Panc1 (cell line): ENCODE measurements around the gene SYP. TPM values are rescaled to one million over a fixed set of nuclear protein-coding genes. Genes with fewer than 3 reads are reported as not detected.

Experiments
- ATAC-seq: fragments of 200-7000 bp; cut with Tn5 transposase; 2 replicates; pipeline ENCODE4 v1.9.1; 2020; ENCODE audit warnings: mild to moderate bottlenecking, moderate library complexity
- BruUV-seq: library from RNA; stranded (reverse); fragments of 400-500 nt; replicated peaks from 2 replicates; lab custom pipeline; 2021; lab: Mats Ljungman, UMichigan
- CTCF ChIA-PET: fragments of 300-600 bp; sonication (Branson Sonifier 250); formaldehyde crosslinking; loops from one replicate; lab custom pipeline; 2022; ENCODE audit warnings: antibody characterized with exemption; lab: Charles Lee
- POLR2A ChIA-PET: fragments of 300-600 bp; sonication (Branson Sonifier 250); formaldehyde crosslinking; loops from one replicate; lab custom pipeline; 2022; ENCODE audit warnings: antibody characterized with exemption; lab: Charles Lee
- DNase-seq: peaks from one replicate; pipeline ENCODE4 v3.0.0-alpha.2; 2010; ENCODE audit warnings: low read depth, low spot score
- H3K27ac ChIP-seq: 2 replicates; pipeline ENCODE4 v1.5.1; 2011; ENCODE audit warnings: mild to moderate bottlenecking, low read length, inconsistent platforms
- H3K27me3 ChIP-seq: fragments of 200-500 bp; sonication (Bioruptor generic); 2 replicates; pipeline ENCODE4 v1.6.0; 2014; ENCODE audit warnings: low read length, inconsistent platforms; ENCODE audit not compliant: control insufficient read depth, insufficient read depth
- H3K36me3 ChIP-seq: fragments of 200-500 bp; sonication (Bioruptor generic); 2 replicates; pipeline ENCODE4 v1.5.1; 2014; ENCODE audit warnings: inconsistent platforms, mild to moderate bottlenecking, low read length, moderate library complexity; ENCODE audit not compliant: control insufficient read depth, insufficient read depth
- H3K4me1 ChIP-seq: 2 replicates; pipeline ENCODE4 v1.5.1; 2011; ENCODE audit warnings: inconsistent platforms, mild to moderate bottlenecking, low read length, moderate library complexity; ENCODE audit not compliant: control insufficient read depth, insufficient read depth
- H3K4me3 ChIP-seq, 2 experiments: 2 replicates each; pipeline ENCODE4 v1.5.1; 2011 to 2012; ENCODE audit warnings: low read depth in 2 of 2, low read length in 2 of 2, mild to moderate bottlenecking in 2 of 2, inconsistent platforms in 1 of 2, moderate library complexity in 1 of 2
- H3K9me3 ChIP-seq: fragments of 200-500 bp; sonication (Bioruptor generic); 2 replicates; pipeline ENCODE4 v1.5.1; 2014; ENCODE audit warnings: low read depth, mild to moderate bottlenecking, inconsistent platforms, low read length, moderate library complexity; ENCODE audit not compliant: control insufficient read depth, insufficient read depth
- CTCF ChIP-seq: fragments of 450-650 bp; IDR thresholded peaks from 2 replicates; pipeline ENCODE4 v1.5.1; 2017; ENCODE audit warnings: mild to moderate bottlenecking
- POLR2AphosphoS5 ChIP-seq: IDR thresholded peaks from 2 replicates; pipeline ENCODE4 v1.6.1; 2012; ENCODE audit warnings: mild to moderate bottlenecking, low read depth, low read length, moderate library complexity
- SIN3A ChIP-seq: IDR thresholded peaks from 2 replicates; pipeline ENCODE4 v1.6.1; 2012; ENCODE audit warnings: low read depth, mild to moderate bottlenecking, low read length, moderate library complexity, borderline replicate concordance; ENCODE audit not compliant: insufficient read depth
- TCF7L2 ChIP-seq: IDR thresholded peaks from 2 replicates; pipeline ENCODE4 v1.6.1; 2011; ENCODE audit warnings: mild to moderate bottlenecking, low read depth, low read length, inconsistent platforms
- in situ Hi-C: cut with HindIII; loops from 2 replicates; pipeline ENCODE4 v1.10.0; 2016; ENCODE audit warnings: low sequenced_read_pairs, low pct_unique_long_range_greater_than_20kb
- intact Hi-C: fragments of 100-400 bp; cut with micrococcal nuclease; formaldehyde crosslinking; loops from one replicate; pipeline ENCODE4 v1.10.0; 2022; ENCODE audit not compliant: unreplicated experiment
- total RNA-seq: library from RNA; stranded (reverse); gene quantifications from one replicate; pipeline ENCODE4 v1.2.1, GENCODE V29; 2021; ENCODE audit not compliant: unreplicated experiment
- TF ChIP-seq, protein P1 (sequence below), 2 experiments: IDR thresholded peaks; 2 replicates each; pipeline ENCODE4 v1.6.1; 2011 to 2012; ENCODE audit warnings: low read depth in 2 of 2, control low read depth in 1 of 2, low read length in 1 of 2, mild to moderate bottlenecking in 1 of 2, moderate library complexity in 1 of 2; ENCODE audit not compliant: insufficient read depth in 1 of 2

Gene SYP
- total RNA-seq, 1 experiment from 2014 or later = 12.4 TPM

GRCh38 chrX:49228185-49228584, 28.2 kb upstream of the SYP start:
- Histone ChIP-seq H3K27me3 (no peaks in the 10 kb centered on the region), H3K9me3 (no peaks in the 10 kb centered on the region), H3K4me1 (no peaks in the 10 kb centered on the region), H3K4me3 (no peak overlapping the region), H3K36me3 (no peaks in the 10 kb centered on the region), H3K27ac (no peak overlapping the region)
- ATAC-seq (no peak), DNase-seq (no peak)
- TF ChIP-seq SIN3A = no peak
- no peak for TF ChIP-seq CTCF
- no peak for TF ChIP-seq POLR2AphosphoS5
- in situ Hi-C loops (no loop called here), intact Hi-C loops (no loop called here)
- CTCF ChIA-PET = no interaction called here
- no TSS peak for BruUV-seq
- POLR2A ChIA-PET = no interaction called here

DNA sequence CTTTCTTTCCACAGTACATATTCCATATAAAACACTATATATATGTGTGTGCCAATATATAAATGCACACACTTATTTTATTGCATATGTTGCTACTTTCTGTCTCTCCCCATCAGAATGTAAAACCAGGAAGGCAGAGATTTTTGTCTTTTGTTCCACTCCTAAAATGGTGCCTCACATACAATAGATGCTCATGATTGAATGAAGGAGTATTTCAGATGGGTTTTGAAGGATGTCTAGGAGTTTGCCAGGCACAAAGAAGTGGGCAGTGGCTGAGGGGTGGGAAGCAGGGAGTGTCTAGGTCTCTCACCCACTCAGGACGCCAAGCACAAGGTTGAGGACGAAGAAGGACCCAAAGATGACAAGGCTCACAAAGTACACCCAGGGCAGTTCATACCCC, 27.7 kb upstream of the SYP start:
- ATAC-seq (no peak), DNase-seq (no peak)
- Histone ChIP-seq H3K27ac (no peak overlapping the region), H3K4me1 (no peaks in the 10 kb centered on the region), H3K27me3 (no peaks in the 10 kb centered on the region), H3K4me3 (no peak overlapping the region), H3K9me3 (no peaks in the 10 kb centered on the region), H3K36me3 (no peaks in the 10 kb centered on the region)
- no peak for TF ChIP-seq CTCF
- no TSS peak for BruUV-seq
- in situ Hi-C loops (no loop called here), intact Hi-C loops (no loop called here)
- CTCF ChIA-PET = no interaction called here
- POLR2A ChIA-PET = no interaction called here

DNA sequence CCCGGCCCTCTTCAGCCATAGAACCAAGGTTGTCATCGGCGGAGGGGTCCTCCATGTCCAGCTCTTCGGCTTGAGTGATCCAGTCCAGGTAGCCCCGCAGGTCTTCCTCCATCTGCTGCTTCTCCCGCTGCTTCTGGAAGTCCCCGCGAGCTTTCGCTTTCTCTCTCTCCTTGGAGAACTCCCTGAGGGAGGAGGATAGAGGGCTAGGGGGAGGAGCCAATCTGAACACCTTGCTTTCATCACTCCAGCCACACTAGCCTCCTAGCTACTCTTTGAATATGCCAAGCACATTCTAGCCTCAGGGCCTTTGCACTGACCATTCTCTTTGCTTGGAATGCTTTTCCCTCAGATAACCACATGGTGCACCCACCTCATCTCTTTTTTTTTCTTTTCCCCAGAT, 27.0 kb upstream of the SYP start:
- Histone ChIP-seq H3K9me3 (no peaks in the 10 kb centered on the region), H3K27ac (no peak overlapping the region), H3K36me3 (no peaks in the 10 kb centered on the region), H3K27me3 (no peaks in the 10 kb centered on the region), H3K4me1 (no peaks in the 10 kb centered on the region), H3K4me3 (no peak overlapping the region)
- POLR2A ChIA-PET = no interaction called here
- intact Hi-C loops (no loop called here), in situ Hi-C loops (no loop called here)
- TF ChIP-seq CTCF (no peak), SIN3A (no peak), POLR2AphosphoS5 (no peak), TCF7L2 (no peak)
- TF ChIP-seq, protein P1, sequence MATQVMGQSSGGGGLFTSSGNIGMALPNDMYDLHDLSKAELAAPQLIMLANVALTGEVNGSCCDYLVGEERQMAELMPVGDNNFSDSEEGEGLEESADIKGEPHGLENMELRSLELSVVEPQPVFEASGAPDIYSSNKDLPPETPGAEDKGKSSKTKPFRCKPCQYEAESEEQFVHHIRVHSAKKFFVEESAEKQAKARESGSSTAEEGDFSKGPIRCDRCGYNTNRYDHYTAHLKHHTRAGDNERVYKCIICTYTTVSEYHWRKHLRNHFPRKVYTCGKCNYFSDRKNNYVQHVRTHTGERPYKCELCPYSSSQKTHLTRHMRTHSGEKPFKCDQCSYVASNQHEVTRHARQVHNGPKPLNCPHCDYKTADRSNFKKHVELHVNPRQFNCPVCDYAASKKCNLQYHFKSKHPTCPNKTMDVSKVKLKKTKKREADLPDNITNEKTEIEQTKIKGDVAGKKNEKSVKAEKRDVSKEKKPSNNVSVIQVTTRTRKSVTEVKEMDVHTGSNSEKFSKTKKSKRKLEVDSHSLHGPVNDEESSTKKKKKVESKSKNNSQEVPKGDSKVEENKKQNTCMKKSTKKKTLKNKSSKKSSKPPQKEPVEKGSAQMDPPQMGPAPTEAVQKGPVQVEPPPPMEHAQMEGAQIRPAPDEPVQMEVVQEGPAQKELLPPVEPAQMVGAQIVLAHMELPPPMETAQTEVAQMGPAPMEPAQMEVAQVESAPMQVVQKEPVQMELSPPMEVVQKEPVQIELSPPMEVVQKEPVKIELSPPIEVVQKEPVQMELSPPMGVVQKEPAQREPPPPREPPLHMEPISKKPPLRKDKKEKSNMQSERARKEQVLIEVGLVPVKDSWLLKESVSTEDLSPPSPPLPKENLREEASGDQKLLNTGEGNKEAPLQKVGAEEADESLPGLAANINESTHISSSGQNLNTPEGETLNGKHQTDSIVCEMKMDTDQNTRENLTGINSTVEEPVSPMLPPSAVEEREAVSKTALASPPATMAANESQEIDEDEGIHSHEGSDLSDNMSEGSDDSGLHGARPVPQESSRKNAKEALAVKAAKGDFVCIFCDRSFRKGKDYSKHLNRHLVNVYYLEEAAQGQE (IDR thresholded peaks at IDR 0.05; ENCODE audit: insufficient read depth in 1 of 2, low read depth in 2 of 2, low read length in 1 of 2) = no peak
- CTCF ChIA-PET = interaction anchor here (0.6 kb wide), 1 partner anchor 1398 kb away, joined by 10 read pairs; no protein-coding TSS in a partner anchor
- ATAC-seq = no peak
- no TSS peak for BruUV-seq
- DNase-seq = no peak
